HepG2 (cell line): ENCODE results near the gene MGAT5. TPM values are rescaled to one million over a fixed set of nuclear protein-coding genes. Genes with fewer than 3 reads are reported as not detected.
A peak's percentile ranks its signal among the peaks of the same experiment; 100 is the strongest.

Experiments
- CENPBD1 ChIP-seq: sonication (generic); formaldehyde crosslinking; IDR thresholded peaks from 2 replicates; pipeline ENCODE4 v1.8.0; 2022; ENCODE audit warnings: missing genetic modification reagents, low read depth, mild to moderate bottlenecking, borderline replicate concordance
- CREM ChIP-seq, 2 experiments: sonication (generic) in 1 of 2; formaldehyde crosslinking in 1 of 2; IDR thresholded peaks; 2 replicates each; pipeline versions ENCODE4 v1.4.0 to v1.6.1; 2016 to 2020; ENCODE audit warnings: antibody characterized with exemption in 1 of 2, mild to moderate bottlenecking in 1 of 2, missing genetic modification reagents in 1 of 2
- HBP1 ChIP-seq: IDR thresholded peaks from 2 replicates; pipeline ENCODE4 v1.6.1; 2016; ENCODE audit warnings: low read depth, control low read depth
- HMGA1 ChIP-seq: sonication (generic); formaldehyde crosslinking; conservative IDR thresholded peaks from 2 replicates; pipeline ENCODE4 v1.4.0; 2020; ENCODE audit warnings: missing genetic modification reagents
- HNRNPLL ChIP-seq: fragments of 200-400 bp; formaldehyde crosslinking; IDR thresholded peaks from 2 replicates; pipeline ENCODE4 v1.6.1; 2017; ENCODE audit warnings: mild to moderate bottlenecking, low read depth, low read length; ENCODE audit not compliant: poor library complexity, severe bottlenecking
- IKZF4 ChIP-seq: sonication (generic); formaldehyde crosslinking; IDR thresholded peaks from 2 replicates; pipeline ENCODE4 v1.5.1; 2020; ENCODE audit warnings: borderline replicate concordance, mild to moderate bottlenecking, low read depth, missing genetic modification reagents; ENCODE audit errors: not compliant biosample characterization
- IRF2 ChIP-seq: IDR thresholded peaks from 2 replicates; pipeline ENCODE4 v1.6.1; 2018; ENCODE audit warnings: missing genetic modification reagents, missing compliant biosample characterization
- ISX ChIP-seq: sonication (generic); formaldehyde crosslinking; conservative IDR thresholded peaks from 2 replicates; pipeline ENCODE4 v1.5.0; 2020; ENCODE audit warnings: missing genetic modification reagents
- MTF2 ChIP-seq: sonication (generic); formaldehyde crosslinking; IDR thresholded peaks from 2 replicates; pipeline ENCODE4 v1.5.0; 2020; ENCODE audit warnings: missing genetic modification reagents, borderline replicate concordance
- MXD1 ChIP-seq: sonication (generic); formaldehyde crosslinking; IDR thresholded peaks from 2 replicates; pipeline ENCODE4 v1.4.0; 2020; ENCODE audit warnings: mild to moderate bottlenecking, missing genetic modification reagents
- PLSCR1 ChIP-seq: sonication (generic); formaldehyde crosslinking; IDR thresholded peaks from 2 replicates; pipeline ENCODE4 v1.5.0; 2020; ENCODE audit warnings: missing genetic modification reagents, mild to moderate bottlenecking, borderline replicate concordance
- SNRNP70 ChIP-seq: fragments of 200-400 bp; formaldehyde crosslinking; IDR thresholded peaks from 2 replicates; pipeline ENCODE4 v1.6.1; 2017; ENCODE audit warnings: mild to moderate bottlenecking, low read depth, low read length, moderate library complexity
- TFE3 ChIP-seq: IDR thresholded peaks from 2 replicates; pipeline ENCODE4 v1.6.1; 2016
- TRIM24 ChIP-seq: sonication (generic); formaldehyde crosslinking; IDR thresholded peaks from 2 replicates; pipeline ENCODE4 v1.8.0; 2022; ENCODE audit warnings: mild to moderate bottlenecking, missing genetic modification reagents
- ZNF790 ChIP-seq: sonication (generic); formaldehyde crosslinking; IDR thresholded peaks from 2 replicates; pipeline ENCODE4 v1.8.0; 2022; ENCODE audit warnings: missing genetic modification reagents, mild to moderate bottlenecking, borderline replicate concordance
- ZNF839 ChIP-seq: sonication (generic); formaldehyde crosslinking; IDR thresholded peaks from 2 replicates; pipeline ENCODE4 v1.4.0; 2020; ENCODE audit warnings: missing genetic modification reagents, mild to moderate bottlenecking, borderline replicate concordance
- ZUFSP ChIP-seq: sonication (generic); formaldehyde crosslinking; IDR thresholded peaks from 2 replicates; pipeline ENCODE4 v1.9.0; 2021; ENCODE audit warnings: missing genetic modification reagents, mild to moderate bottlenecking, borderline replicate concordance
- polyA plus RNA-seq, 8 experiments: library from polyadenylated mRNA; depleted of rRNA in 3 of 8; stranded (reverse) in 7 of 8; unstranded in 1 of 8; fragments of >200 nt; fragmentation: Illumina TruSeq in 4 of 8; extraction: Trizol in 4 of 8; gene quantifications; 2 replicates each; pipeline versions ENCODE4 v1.2.1 to v1.2.3, GENCODE V29; 2011 to 2016; ENCODE audit warnings: low read depth in 4 of 8, missing spikeins in 1 of 8, mixed read lengths in 1 of 8; ENCODE audit not compliant: insufficient read depth in 1 of 8
- total RNA-seq, 5 experiments: library from RNA; depleted of rRNA; stranded (reverse); fragments of >200 nt; fragmentation: Illumina TruSeq; extraction: Trizol; gene quantifications; 2 replicates each; pipeline ENCODE4 v1.2.3, GENCODE V29; 2016; ENCODE audit warnings: low read depth in 1 of 5

Gene MGAT5
- total and polyA plus RNA-seq, 2 of the 13 experiments (the other 11 are each of a cell fraction or from before 2014, with no cell fraction given), result 33.1 to 60.2 TPM

- TF ChIP-seq HBP1 (CRISPR knock-in tag), result no peak
- TF ChIP-seq ISX (CRISPR knock-in tag), result no peak
- TF ChIP-seq ZNF790, result no peak
- no peak for TF ChIP-seq SNRNP70
- no peak for TF ChIP-seq MTF2 (CRISPR knock-in tag)
- no peak for TF ChIP-seq CENPBD1 (CRISPR knock-in tag)
- no peak for TF ChIP-seq PLSCR1 (CRISPR knock-in tag)
- TF ChIP-seq HNRNPLL, result no peak
- TF ChIP-seq IKZF4 (CRISPR knock-in tag), result no peak
- no peak for TF ChIP-seq HMGA1 (CRISPR knock-in tag)
- no peak for TF ChIP-seq MXD1 (CRISPR knock-in tag)
- TF ChIP-seq TFE3 (CRISPR knock-in tag), result peak; percentile 98
- TF ChIP-seq ZUFSP, result no peak
- peak; percentile 74; the same call in 1 of the 2 replicates for TF ChIP-seq IRF2
- no peak for TF ChIP-seq ZNF839
- peak; percentile 24; the same call in 1 of the 2 replicates for TF ChIP-seq CREM (IDR thresholded peaks at IDR 0.05)
- TF ChIP-seq CREM (CRISPR knock-in tag; IDR thresholded peaks at IDR 0.05), result no peak
- TF ChIP-seq TRIM24, result peak; percentile 66; the same call in 1 of the 2 replicates
Measured at GRCh38 chr2:134457765-134458472, 204.0 kb downstream of the MGAT5 start (continued).
